Right cardiac atrium (tissue), 5 donors: Measurements from ENCODE around the gene MAF. TPM values are rescaled to one million over a fixed set of nuclear protein-coding genes. Genes with fewer than 3 reads are reported as not detected.
A peak's percentile ranks its signal among the peaks of the same experiment; 100 is the strongest.

Experiments
- ATAC-seq, 2 donors: fragments of 200-7000 bp; cut with Tn5 transposase; one replicate each; pipeline versions ENCODE4 v1.8.0 to v1.9.1; 2020; ENCODE audit warnings: moderate library complexity in 2 of 2, mild to moderate bottlenecking in 1 of 2
- DNase-seq, 3 donors: peaks; one replicate each; pipeline ENCODE4 v3.0.0-alpha.2; 2020
- H3K27ac ChIP-seq: one replicate; pipeline ENCODE4 v1.5.1; 2013; ENCODE audit warnings: mild to moderate bottlenecking, low read length, control low read depth, moderate library complexity
- H3K27me3 ChIP-seq: one replicate; pipeline ENCODE4 v1.6.1; 2013; ENCODE audit not compliant: control insufficient read depth, insufficient read depth
- H3K4me1 ChIP-seq: one replicate; pipeline ENCODE4 v1.6.1; 2013; ENCODE audit warnings: low read length; ENCODE audit not compliant: control insufficient read depth, insufficient read depth
- H3K4me3 ChIP-seq: one replicate; pipeline ENCODE4 v1.5.1; 2013; ENCODE audit warnings: low read length, control low read depth
- H3K9me3 ChIP-seq: one replicate; pipeline ENCODE4 v1.6.1; 2013; ENCODE audit warnings: low read length; ENCODE audit not compliant: control insufficient read depth
- WGBS: extraction: QIAGEN DNeasy Blood & Tissue Kit; methylation state at CpG from one replicate; pipeline ENCODE4 v1.1.7; 2013; 5-methylcytosine and 5-hydroxymethylcytosine counted together
- intact Hi-C, 4 donors: fragments of 100-400 bp; cut with DNase I; formaldehyde crosslinking; loops; one replicate each; pipeline versions ENCODE4 v1.11.0 to v1.14.0; 2022 to 2023
- polyA plus RNA-seq: library from polyadenylated mRNA; stranded (reverse); fragments of 200-250 nt; gene quantifications from one replicate; pipeline ENCODE4 v1.2.3, GENCODE V29; 2013
- total RNA-seq, 4 donors: library from RNA; stranded (reverse); fragmentation: NEBNext Ultra II Directional; extraction: Animal tissue kit (Norgen Biotek cat#: 25700); gene quantifications; one replicate each; pipeline ENCODE4 v1.2.1, GENCODE V29; 2021
- donor health status: healthy with polysubstance abuse.
- donor health status: DM: no; HTN: yes; CAD: no.
- donor health status: DM: no; HTN: no; CAD: no.
- donor health status: DM: no; HTN: yes; CAD: no; lungs with severe emphysema.
- donor health status: DM: yes; HTN: yes; CAD: no.

MAF gene
- total and polyA plus RNA-seq, 5 donors, result 4.3 to 26.6 (median 18.1) TPM

GRCh38 chr16:79563921-79564320 lies 36.6 kb downstream of the MAF start:
- Histone ChIP-seq H3K27ac (no peak overlapping the region), H3K27me3 (no peaks in the 10 kb centered on the region), H3K4me3 (no peak overlapping the region), H3K9me3 (no peaks in the 10 kb centered on the region), H3K4me1 (no peaks in the 10 kb centered on the region)
- WGBS, result 76% methylated on average over 4 of the region's 4 CpGs
- DNase-seq (no peak), ATAC-seq (no peak)
- intact Hi-C loops, result no loop called here

GRCh38 chr16:79562166-79562823 lies 38.2 kb downstream of the MAF start:
- intact Hi-C loops, result no loop called here
- Histone ChIP-seq H3K27ac (no peak overlapping the region), H3K27me3 (no peaks in the 10 kb centered on the region), H3K4me3 (no peak overlapping the region), H3K9me3 (no peaks in the 10 kb centered on the region), H3K4me1 (no peaks in the 10 kb centered on the region)
- DNase-seq (no peak), ATAC-seq (peak; percentile 56 to 59)
- WGBS, result 78% methylated on average over 5 of the region's 5 CpGs

- ATAC-seq (no peak), DNase-seq (no peak)
These were observed 38.8 kb downstream of the MAF start for GRCh38 chr16:79561729-79562128.

GRCh38 chr16:79560923-79561322 lies 39.6 kb downstream of the MAF start:
- no peak for DNase-seq
- 91% methylated on average over 1 of the region's 1 CpG for WGBS
- Histone ChIP-seq H3K27ac (no peak overlapping the region), H3K9me3 (no peaks in the 10 kb centered on the region), H3K27me3 (no peaks in the 10 kb centered on the region), H3K4me3 (no peak overlapping the region), H3K4me1 (no peaks in the 10 kb centered on the region)
- ATAC-seq, result no peak
- intact Hi-C loops, result no loop called here

More at GRCh38 chr16:79561729-79562128, 38.8 kb downstream of the MAF start:
- intact Hi-C loops, result no loop called here
- WGBS, result 89% methylated on average over 5 of the region's 5 CpGs
- Histone ChIP-seq H3K27me3 (no peaks in the 10 kb centered on the region), H3K9me3 (no peaks in the 10 kb centered on the region), H3K27ac (no peak overlapping the region), H3K4me3 (no peak overlapping the region), H3K4me1 (no peaks in the 10 kb centered on the region)

- ATAC-seq (no peak), DNase-seq (no peak)
- H3K9me3 ChIP-seq, result no peaks in the 10 kb centered on the region
- intact Hi-C loops, result no loop called here
- no peaks in the 10 kb centered on the region for H3K4me1 ChIP-seq
- WGBS, result 51% methylated on average over 2 of the region's 2 CpGs
- no peak overlapping the region for H3K27ac ChIP-seq
- H3K27me3 ChIP-seq, result no peaks in the 10 kb centered on the region
- H3K4me3 ChIP-seq, result no peak overlapping the region
These were observed 40.2 kb downstream of the MAF start for GRCh38 chr16:79560318-79560717.

- intact Hi-C loops, result no loop called here
- Histone ChIP-seq H3K27ac (no peak overlapping the region), H3K9me3 (no peaks in the 10 kb centered on the region), H3K4me3 (no peak overlapping the region), H3K4me1 (no peaks in the 10 kb centered on the region), H3K27me3 (no peaks in the 10 kb centered on the region)
- DNase-seq (no peak), ATAC-seq (no peak)
- 54% methylated on average over 1 of the region's 1 CpG for WGBS
These were observed 41.0 kb downstream of the MAF start for GRCh38 chr16:79559532-79559931.

- WGBS, result 60% methylated on average over 3 of the region's 3 CpGs
- DNase-seq (no peak), ATAC-seq (no peak)
- Histone ChIP-seq H3K9me3 (no peaks in the 10 kb centered on the region), H3K4me1 (no peaks in the 10 kb centered on the region), H3K4me3 (no peak overlapping the region), H3K27me3 (no peaks in the 10 kb centered on the region), H3K27ac (no peak overlapping the region)
- intact Hi-C loops, result no loop called here
These were observed 43.1 kb downstream of the MAF start for GRCh38 chr16:79557421-79557820.

- H3K4me1 ChIP-seq, result no peaks in the 10 kb centered on the region
- no peak overlapping the region for H3K27ac ChIP-seq
- H3K27me3 ChIP-seq, result no peaks in the 10 kb centered on the region
- no peaks in the 10 kb centered on the region for H3K9me3 ChIP-seq
- ATAC-seq, result no peak
- H3K4me3 ChIP-seq, result no peak overlapping the region
- intact Hi-C loops, result no loop called here
- DNase-seq, result no peak
These were observed 45.6 kb downstream of the MAF start for GRCh38 chr16:79554912-79555311.

- H3K4me3 ChIP-seq, result no peak overlapping the region
- no peaks in the 10 kb centered on the region for H3K4me1 ChIP-seq
- intact Hi-C loops, result no loop called here
- DNase-seq, result no peak
- no peaks in the 10 kb centered on the region for H3K9me3 ChIP-seq
- no peak for ATAC-seq
- H3K27ac ChIP-seq, result no peak overlapping the region
- H3K27me3 ChIP-seq, result no peaks in the 10 kb centered on the region
- 98% methylated on average over 2 of the region's 2 CpGs for WGBS
These were observed 50.2 kb downstream of the MAF start for GRCh38 chr16:79550373-79550772.

GRCh38 chr16:79547085-79547484 lies 53.5 kb downstream of the MAF start:
- Histone ChIP-seq H3K27me3 (no peaks in the 10 kb centered on the region), H3K4me1 (peaks cover 6% of the 10 kb centered on the region), H3K4me3 (no peak overlapping the region), H3K9me3 (no peaks in the 10 kb centered on the region), H3K27ac (no peak overlapping the region)
- intact Hi-C loops, result no loop called here
- WGBS, result 88% methylated on average over 6 of the region's 6 CpGs
- no peak for DNase-seq
- no peak for ATAC-seq
